Measurements from ENCODE around the gene PDLIM3.

- no peak for TF ChIP-seq GATA2 (IDR thresholded peaks at IDR 0.05; ENCODE audit: low read depth, low read length)
- no peak for TF ChIP-seq GATA3 (IDR thresholded peaks at IDR 0.05; ENCODE audit: low read depth, low read length)
Measured at GRCh38 chr4:185456131-185456530, 79.2 kb downstream of the PDLIM3 start.
